Loucy (cell line): ENCODE measurements around the gene FARS2.
A peak's percentile ranks its signal among the peaks of the same experiment; 100 is the strongest.

Source experiments
- H2AFZ ChIP-seq: fragments of 200-600 bp; sonication (generic); 2 replicates; pipeline ENCODE4 v1.6.0; 2016; ENCODE audit warnings: antibody characterized with exemption, mild to moderate bottlenecking, low read length, moderate library complexity
- H3F3A ChIP-seq: fragments of 200-600 bp; 2 replicates; pipeline ENCODE4 v1.6.0; 2016; ENCODE audit warnings: antibody characterized with exemption, low read depth, mild to moderate bottlenecking
- H3K27me3 ChIP-seq: fragments of 200-600 bp; sonication (generic); 2 replicates; pipeline ENCODE4 v1.6.1; 2014; ENCODE audit warnings: low read length, mild to moderate bottlenecking; ENCODE audit not compliant: insufficient read depth, poor library complexity, severe bottlenecking
- H3K36me3 ChIP-seq: fragments of 200-600 bp; sonication (generic); 2 replicates; pipeline ENCODE4 v1.6.1; 2016; ENCODE audit warnings: low read length; ENCODE audit not compliant: insufficient read depth
- H3K4me1 ChIP-seq: fragments of 200-600 bp; sonication (generic); 2 replicates; pipeline ENCODE4 v1.5.1; 2014; ENCODE audit warnings: low read length, mild to moderate bottlenecking; ENCODE audit not compliant: insufficient read depth, poor library complexity, severe bottlenecking
- H3K4me2 ChIP-seq: fragments of 200-600 bp; sonication (generic); 2 replicates; pipeline ENCODE4 v1.6.0; 2014; ENCODE audit warnings: antibody characterized with exemption, low read length, low read depth, mild to moderate bottlenecking; ENCODE audit not compliant: poor library complexity, severe bottlenecking
- H3K4me3 ChIP-seq: fragments of 200-600 bp; sonication (generic); 2 replicates; pipeline ENCODE4 v1.5.1; 2014; ENCODE audit warnings: low read length, mild to moderate bottlenecking, mixed read lengths; ENCODE audit not compliant: poor library complexity, severe bottlenecking
- H3K79me2 ChIP-seq: fragments of 200-600 bp; sonication (generic); 2 replicates; pipeline ENCODE4 v1.6.1; 2014; ENCODE audit warnings: low read length; ENCODE audit not compliant: insufficient read depth
- H3K9ac ChIP-seq: fragments of 200-600 bp; sonication (generic); 2 replicates; pipeline ENCODE4 v1.6.0; 2014; ENCODE audit warnings: mild to moderate bottlenecking, low read depth, low read length, moderate library complexity; ENCODE audit not compliant: poor library complexity, severe bottlenecking
- H3K9me2 ChIP-seq: fragments of 200-600 bp; sonication (generic); replicated peaks from 2 replicates; pipeline ENCODE4 v1.6.1; 2016; ENCODE audit warnings: low read depth, low read length, mixed read lengths
- H3K9me3 ChIP-seq: fragments of 200-600 bp; sonication (generic); 2 replicates; pipeline ENCODE4 v1.6.1; 2014; ENCODE audit warnings: mild to moderate bottlenecking, antibody characterized with exemption, low read length, low read depth; ENCODE audit not compliant: insufficient read depth
- H4K20me1 ChIP-seq: fragments of 200-600 bp; sonication (generic); 2 replicates; pipeline ENCODE4 v1.6.0; 2014; ENCODE audit warnings: antibody characterized with exemption, low read length, mild to moderate bottlenecking; ENCODE audit not compliant: insufficient read depth, poor library complexity, severe bottlenecking
- EZH2phosphoT487 ChIP-seq: fragments of 200-600 bp; IDR thresholded peaks from 2 replicates; pipeline ENCODE4 v1.6.1; 2018; ENCODE audit warnings: antibody characterized with exemption, mild to moderate bottlenecking, moderate library complexity, borderline replicate concordance
- TF ChIP-seq, protein P1 (sequence below): fragments of 200-600 bp; sonication (generic); conservative IDR thresholded peaks from 2 replicates; pipeline ENCODE4 v1.5.1; 2014; ENCODE audit warnings: mild to moderate bottlenecking, antibody characterized with exemption, low read length

FARS2 gene

DNA sequence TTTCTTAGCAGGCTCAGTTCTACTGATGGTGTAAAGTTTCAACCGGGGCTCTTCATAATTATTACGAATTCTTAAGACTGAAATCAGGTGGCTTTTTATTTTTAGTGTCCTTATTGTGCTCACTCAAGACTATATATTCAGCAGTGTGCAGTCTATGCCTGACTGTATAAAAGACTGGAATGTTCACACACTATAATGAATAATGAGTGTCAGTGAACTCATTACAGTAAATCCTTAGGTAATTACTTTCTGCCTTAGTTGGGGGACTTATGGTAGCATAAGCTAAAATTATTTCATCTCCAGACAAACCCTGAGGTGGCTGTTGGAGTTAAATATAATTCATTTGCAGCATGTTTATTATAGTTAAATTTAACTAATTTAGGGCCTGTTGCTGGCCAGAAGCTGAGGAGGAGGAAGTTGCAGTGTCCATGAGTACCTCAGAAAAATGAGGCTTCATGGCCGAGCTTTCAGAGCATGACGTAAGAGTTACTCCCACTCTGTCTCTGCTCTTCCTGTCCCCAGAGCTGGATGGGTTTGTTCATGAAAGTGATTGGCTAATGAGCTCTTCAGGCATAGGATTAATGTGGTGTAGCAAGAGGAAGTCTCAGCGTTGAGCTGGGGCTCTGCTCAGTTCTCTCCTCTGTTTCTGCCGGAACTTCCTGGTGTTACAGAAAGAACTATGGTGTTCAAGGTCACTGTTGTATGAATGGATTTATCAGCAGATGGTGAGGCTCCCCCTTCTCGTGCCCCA lies 409.7 kb downstream of the FARS2 start:
- Histone ChIP-seq H3K9ac (no peak overlapping the region), H2AFZ (0 out of 2 replicates have a peak overlapping the region, but pooled peaks have one; percentile 12)

DNA sequence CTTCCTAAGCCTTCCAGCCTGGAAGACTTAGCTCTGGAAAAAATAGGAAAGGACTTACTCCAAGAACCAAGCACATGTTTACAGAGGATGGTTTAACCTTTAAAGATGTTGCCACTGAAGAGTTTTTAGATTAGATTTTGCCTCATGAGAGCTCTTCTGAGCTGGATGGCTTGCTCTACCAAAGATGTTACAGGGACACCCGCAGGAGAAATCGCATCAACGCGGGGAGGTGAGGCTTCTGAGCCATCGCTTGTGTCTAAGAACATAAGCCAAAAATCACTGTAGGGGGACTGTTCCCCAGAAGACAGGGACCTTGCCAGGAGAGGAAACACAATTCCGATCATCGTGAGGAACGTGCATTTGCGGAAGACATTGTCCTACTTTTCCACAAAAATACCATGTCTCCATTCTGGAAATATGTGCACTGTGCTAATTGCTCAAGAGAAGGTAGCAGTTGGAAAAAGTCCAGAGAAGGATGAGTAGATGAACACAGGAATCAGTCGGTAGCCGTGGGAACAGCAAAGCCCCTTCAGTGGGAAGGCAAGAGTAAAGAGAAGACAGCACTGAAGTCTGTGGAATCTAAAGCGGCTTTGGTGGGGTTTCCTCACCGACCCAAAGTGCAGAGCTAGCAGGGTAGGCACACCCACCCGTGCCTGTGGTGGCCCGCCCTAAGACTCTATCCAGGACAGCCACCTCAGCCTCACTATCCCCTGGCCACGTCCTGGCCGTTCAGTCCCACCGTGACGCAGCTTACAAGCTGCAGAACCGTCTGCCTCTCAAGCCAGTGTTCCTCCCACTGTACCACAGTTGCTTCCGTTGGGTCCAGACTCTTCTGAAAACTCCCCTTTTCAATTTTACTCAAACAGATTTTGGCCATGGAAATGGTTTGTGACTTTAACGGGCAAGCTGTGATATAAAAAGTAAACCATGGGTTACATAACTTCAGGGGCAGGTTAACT lies 410.6 kb downstream of the FARS2 start:
- no peaks in the 10 kb centered on the region for H3F3A ChIP-seq
- no peaks in the 10 kb centered on the region for H3K9me3 ChIP-seq
- H3K27me3 ChIP-seq = no peaks in the 10 kb centered on the region
- no peaks in the 10 kb centered on the region for H3K79me2 ChIP-seq
- H2AFZ ChIP-seq = no peak overlapping the region
- TF ChIP-seq, protein P1, sequence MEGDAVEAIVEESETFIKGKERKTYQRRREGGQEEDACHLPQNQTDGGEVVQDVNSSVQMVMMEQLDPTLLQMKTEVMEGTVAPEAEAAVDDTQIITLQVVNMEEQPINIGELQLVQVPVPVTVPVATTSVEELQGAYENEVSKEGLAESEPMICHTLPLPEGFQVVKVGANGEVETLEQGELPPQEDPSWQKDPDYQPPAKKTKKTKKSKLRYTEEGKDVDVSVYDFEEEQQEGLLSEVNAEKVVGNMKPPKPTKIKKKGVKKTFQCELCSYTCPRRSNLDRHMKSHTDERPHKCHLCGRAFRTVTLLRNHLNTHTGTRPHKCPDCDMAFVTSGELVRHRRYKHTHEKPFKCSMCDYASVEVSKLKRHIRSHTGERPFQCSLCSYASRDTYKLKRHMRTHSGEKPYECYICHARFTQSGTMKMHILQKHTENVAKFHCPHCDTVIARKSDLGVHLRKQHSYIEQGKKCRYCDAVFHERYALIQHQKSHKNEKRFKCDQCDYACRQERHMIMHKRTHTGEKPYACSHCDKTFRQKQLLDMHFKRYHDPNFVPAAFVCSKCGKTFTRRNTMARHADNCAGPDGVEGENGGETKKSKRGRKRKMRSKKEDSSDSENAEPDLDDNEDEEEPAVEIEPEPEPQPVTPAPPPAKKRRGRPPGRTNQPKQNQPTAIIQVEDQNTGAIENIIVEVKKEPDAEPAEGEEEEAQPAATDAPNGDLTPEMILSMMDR = peak; percentile 64
- no peak for TF ChIP-seq EZH2phosphoT487
- no peaks in the 10 kb centered on the region for H4K20me1 ChIP-seq
- peaks cover 18% of the 10 kb centered on the region for H3K4me1 ChIP-seq
- H3K4me3 ChIP-seq = no peak overlapping the region
- no peaks in the 10 kb centered on the region for H3K9me2 ChIP-seq
- H3K4me2 ChIP-seq = peak overlapping the region; percentile 19
- no peak overlapping the region for H3K9ac ChIP-seq
- no peaks in the 10 kb centered on the region for H3K36me3 ChIP-seq

More for the DNA sequence above, 409.7 kb downstream of the FARS2 start:
- no peak for TF ChIP-seq EZH2phosphoT487
- H3K9me2 ChIP-seq = no peaks in the 10 kb centered on the region
- no peaks in the 10 kb centered on the region for H3K27me3 ChIP-seq
- no peaks in the 10 kb centered on the region for H3K79me2 ChIP-seq
- no peaks in the 10 kb centered on the region for H3K9me3 ChIP-seq
- no peak overlapping the region for H3K4me3 ChIP-seq
- no peaks in the 10 kb centered on the region for H3F3A ChIP-seq
- H3K36me3 ChIP-seq = no peaks in the 10 kb centered on the region
- peaks cover 18% of the 10 kb centered on the region for H3K4me1 ChIP-seq
- no peaks in the 10 kb centered on the region for H4K20me1 ChIP-seq
- H3K4me2 ChIP-seq = peak overlapping the region; percentile 19

DNA sequence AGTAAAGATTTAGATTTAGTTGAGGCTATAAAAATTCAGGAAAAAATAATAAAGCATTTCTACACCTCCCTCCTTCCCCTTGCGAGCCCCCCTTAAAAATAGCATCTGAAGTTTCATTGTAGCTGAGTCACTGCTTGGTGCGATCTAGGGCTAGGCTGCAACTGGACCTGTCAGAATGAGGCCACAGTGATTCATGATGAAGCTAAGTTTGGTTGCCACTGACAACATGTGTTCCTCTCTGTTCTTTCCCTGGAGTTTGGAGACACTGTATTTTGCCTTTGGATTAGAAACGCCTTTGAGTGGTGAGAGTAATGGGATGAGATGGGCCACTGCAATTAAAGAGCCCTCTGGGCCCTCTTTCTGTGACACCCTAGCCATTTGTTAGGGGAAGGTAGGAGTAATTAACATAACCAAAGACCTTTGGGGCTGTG lies 411.3 kb downstream of the FARS2 start:
- H3K36me3 ChIP-seq = no peaks in the 10 kb centered on the region
- no peaks in the 10 kb centered on the region for H3K79me2 ChIP-seq
- no peak overlapping the region for H2AFZ ChIP-seq
- H3K27me3 ChIP-seq = no peaks in the 10 kb centered on the region
- TF ChIP-seq, protein P1 = no peak
- no peak for TF ChIP-seq EZH2phosphoT487
- peaks cover 17% of the 10 kb centered on the region for H3K4me1 ChIP-seq
- no peaks in the 10 kb centered on the region for H3K9me2 ChIP-seq
- H3K4me3 ChIP-seq = no peak overlapping the region
- no peak overlapping the region for H3K4me2 ChIP-seq
- no peak overlapping the region for H3K9ac ChIP-seq
- H3F3A ChIP-seq = no peaks in the 10 kb centered on the region
- no peaks in the 10 kb centered on the region for H3K9me3 ChIP-seq
- H4K20me1 ChIP-seq = no peaks in the 10 kb centered on the region
